Measurements from ENCODE around the gene MT1H. TPM values are rescaled to one million over a fixed set of nuclear protein-coding genes. Genes with fewer than 3 reads are reported as not detected.

The MT1H gene
- total and polyA plus RNA-seq, 2 of the 13 experiments (the other 11 are each of a cell fraction or from before 2014, with no cell fraction given): 0.60 TPM; not detected in 1

- no peak for TF ChIP-seq RARG (CRISPR knock-in tag; IDR thresholded peaks at IDR 0.05; ENCODE audit: low read depth)
- peak; percentile 55; the same call in 1 of the 2 replicates for TF ChIP-seq DR1 (CRISPR knock-in tag; IDR thresholded peaks at IDR 0.05)
- no peak for TF ChIP-seq REXO4 (CRISPR knock-in tag; IDR thresholded peaks at IDR 0.05; ENCODE audit: borderline replicate concordance)
- no peak for TF ChIP-seq MIXL1 (CRISPR knock-in tag; IDR thresholded peaks at IDR 0.05)
- TF ChIP-seq HMGXB4 (CRISPR knock-in tag; IDR thresholded peaks at IDR 0.05; ENCODE audit: borderline replicate concordance in 1 of 2, low read depth in 1 of 2): 0 out of 4 replicates have a peak, but pooled peaks of 1 of the 2 experiments have one; percentile 41
- TF ChIP-seq ZNF749 (CRISPR knock-in tag; IDR thresholded peaks at IDR 0.05; ENCODE audit: borderline replicate concordance): no peak
- TF ChIP-seq ATF6 (CRISPR knock-in tag; conservative IDR thresholded peaks at IDR 0.05): no peak
- TF ChIP-seq TFAP4 (IDR thresholded peaks at IDR 0.05; ENCODE audit: borderline replicate concordance, low read depth): peak; percentile 68; the same call in 1 of the 2 replicates
- TF ChIP-seq ATF7 (IDR thresholded peaks at IDR 0.05): no peak
- no peak for TF ChIP-seq ATF7 (CRISPR knock-in tag; IDR thresholded peaks at IDR 0.05)
- peak; percentile 68; the same call in 1 of the 2 replicates for TF ChIP-seq HNF4A (CRISPR knock-in tag; IDR thresholded peaks at IDR 0.05)
- TF ChIP-seq MIER2 (CRISPR knock-in tag; IDR thresholded peaks at IDR 0.05): no peak
- TF ChIP-seq ZFYVE20 (CRISPR knock-in tag; IDR thresholded peaks at IDR 0.05; ENCODE audit: borderline replicate concordance, low read depth): no peak
- no peak for TF ChIP-seq TBP (CRISPR knock-in tag; IDR thresholded peaks at IDR 0.05)
- peak; percentile 31 for TF ChIP-seq CBX1 (IDR thresholded peaks at IDR 0.05; ENCODE audit: low read depth)
- no peak; the same call in 1 of the 2 replicates for TF ChIP-seq KAT7 (CRISPR knock-in tag; IDR thresholded peaks at IDR 0.05; ENCODE audit: borderline replicate concordance)
- no peak for TF ChIP-seq EHMT2 (IDR thresholded peaks at IDR 0.05; ENCODE audit: borderline replicate concordance, low read depth, low read length)
- TF ChIP-seq MLX (CRISPR knock-in tag; IDR thresholded peaks at IDR 0.05): no peak; the same call in 1 of the 2 replicates
- peak; percentile 91 for TF ChIP-seq ZNF598 (CRISPR knock-in tag; IDR thresholded peaks at IDR 0.05; ENCODE audit: borderline replicate concordance)
- TF ChIP-seq SP5 (CRISPR knock-in tag; IDR thresholded peaks at IDR 0.05; ENCODE audit: borderline replicate concordance, low read depth): peak; percentile 19; the same call in 1 of the 2 replicates
- TF ChIP-seq ZNF451 (CRISPR knock-in tag; IDR thresholded peaks at IDR 0.05): 0 out of 2 replicates have a peak, but pooled peaks have one; percentile 83
- peak; percentile 74; the same call in 1 of the 2 replicates for TF ChIP-seq TBX2 (CRISPR knock-in tag; IDR thresholded peaks at IDR 0.05; ENCODE audit: borderline replicate concordance)
Observed at GRCh38 chr16:56667581-56668571, 1.7 kb upstream of the MT1H start, which contains the start of gene MT1G (continued).

All from HepG2 (cell line).